ENCODE measurements around the gene TGFB1I1.
A peak's percentile ranks its signal among the peaks of the same experiment; 100 is the strongest.

The TGFB1I1 gene

GRCh38 chr16:31471875-31472708, at the start of gene TGFB1I1:
TSS of gene TGFB1I1 (plus strand) at chr16:31472152. CDS start at chr16:31472189, 37 bp downstream.
- peak within 1 kb of the TSS; percentile 10; the same call in 1 of the 2 replicates for H3K4me3 ChIP-seq (replicated peaks; ENCODE audit: low read depth, low read length)
- no peak for DNase-seq (ENCODE audit: extremely low read depth, insufficient read length)
- peaks cover 2% of the 10 kb centered on the region; the same call in 1 of the 2 replicates for H3K27me3 ChIP-seq (replicated peaks; ENCODE audit: control insufficient read depth, insufficient read depth, low read length)
- TF ChIP-seq CTCF (IDR thresholded peaks at IDR 0.05; ENCODE audit: insufficient read depth, low read length, poor library complexity, severe bottlenecking): no peak
- peaks cover 4% of the 10 kb centered on the region for H3K36me3 ChIP-seq (ENCODE audit: control insufficient read depth, insufficient read depth, low read length)

GRCh38 chr16:31423241-31423640, 48.7 kb upstream of the TGFB1I1 start:
- no peak for DNase-seq (ENCODE audit: extremely low read depth, insufficient read length)
- TF ChIP-seq CTCF (IDR thresholded peaks at IDR 0.05; ENCODE audit: insufficient read depth, low read length, poor library complexity, severe bottlenecking): no peak
- Histone ChIP-seq H3K27me3 (replicated peaks; ENCODE audit: control insufficient read depth, insufficient read depth, low read length) (no peaks in the 10 kb centered on the region; the same call in 1 of the 2 replicates), H3K36me3 (ENCODE audit: control insufficient read depth, insufficient read depth, low read length) (no peaks in the 10 kb centered on the region), H3K4me3 (replicated peaks; ENCODE audit: low read depth, low read length) (no peak overlapping the region)

GRCh38 chr16:31423801-31424200, 48.2 kb upstream of the TGFB1I1 start:
- TF ChIP-seq CTCF (IDR thresholded peaks at IDR 0.05; ENCODE audit: insufficient read depth, low read length, poor library complexity, severe bottlenecking): no peak
- Histone ChIP-seq H3K4me3 (replicated peaks; ENCODE audit: low read depth, low read length) (no peak overlapping the region), H3K36me3 (ENCODE audit: control insufficient read depth, insufficient read depth, low read length) (no peaks in the 10 kb centered on the region), H3K27me3 (replicated peaks; ENCODE audit: control insufficient read depth, insufficient read depth, low read length) (no peaks in the 10 kb centered on the region; the same call in 1 of the 2 replicates)
- DNase-seq (ENCODE audit: extremely low read depth, insufficient read length): no peak

GRCh38 chr16:31427441-31428278, 44.3 kb upstream of the TGFB1I1 start:
- Histone ChIP-seq H3K27me3 (replicated peaks; ENCODE audit: control insufficient read depth, insufficient read depth, low read length) (no peaks in the 10 kb centered on the region; the same call in 1 of the 2 replicates), H3K4me3 (replicated peaks; ENCODE audit: low read depth, low read length) (no peak overlapping the region), H3K36me3 (ENCODE audit: control insufficient read depth, insufficient read depth, low read length) (no peaks in the 10 kb centered on the region)
- DNase-seq (ENCODE audit: extremely low read depth, insufficient read length): no peak
- TF ChIP-seq CTCF (IDR thresholded peaks at IDR 0.05; ENCODE audit: insufficient read depth, low read length, poor library complexity, severe bottlenecking): no peak

- H3K36me3 ChIP-seq (ENCODE audit: control insufficient read depth, insufficient read depth, low read length): no peaks in the 10 kb centered on the region
- H3K4me3 ChIP-seq (replicated peaks; ENCODE audit: low read depth, low read length): no peak within 1 kb of the TSS
- no peak for DNase-seq (ENCODE audit: extremely low read depth, insufficient read length)
- H3K27me3 ChIP-seq (replicated peaks; ENCODE audit: control insufficient read depth, insufficient read depth, low read length): no peaks in the 10 kb centered on the region; the same call in 1 of the 2 replicates
- no peak for TF ChIP-seq CTCF (IDR thresholded peaks at IDR 0.05; ENCODE audit: insufficient read depth, low read length, poor library complexity, severe bottlenecking)
These were observed 43.7 kb upstream of the TGFB1I1 start, which contains the start of gene COX6A2 for GRCh38 chr16:31428279-31428597. TSS of gene COX6A2 (minus strand) at chr16:31428360. CDS start at chr16:31428325, 35 bp downstream.

All from GM06990 (cell line).